ENCODE results near the gene NPB. TPM values are rescaled to one million over a fixed set of nuclear protein-coding genes. Genes with fewer than 3 reads are reported as not detected.

NPB gene
- under 1 TPM; 0.14 to 0.53 (median 0.29) TPM for total RNA-seq
- 0.32 TPM for polyA plus RNA-seq
- long read RNA-seq, donor 1 = 0 reads
- long read RNA-seq, donor 2 = 0 reads
- long read RNA-seq, donor 3 = 0 reads
- long read RNA-seq, donor 4 = 0 reads

- peak in 2 of 3 donors; percentile 75 to 81 for DNase-seq
- peak within 1 kb of the TSS; percentile 8 for H3K4me3 ChIP-seq (ENCODE audit: low read length)
Measured at GRCh38 chr17:81902023-81902652, at the start of gene NPB. Gene NPB, plus strand, starts transcription at chr17:81902238. Its CDS starts 40 bp downstream, at chr17:81902278.

GRCh38 chr17:81854974-81855774 lies 46.9 kb upstream of the NPB start:
- Histone ChIP-seq H3K4me1 (ENCODE audit: control insufficient read depth, insufficient read depth, low read length) (peaks cover 6% of the 10 kb centered on the region), H3K9me3 (ENCODE audit: control insufficient read depth, low read length) (no peaks in the 10 kb centered on the region), H3K27me3 (ENCODE audit: control insufficient read depth, insufficient read depth) (no peaks in the 10 kb centered on the region), H3K4me3 (ENCODE audit: low read length) (no peak overlapping the region), H3K27ac (ENCODE audit: low read length) (no peak overlapping the region)
- WGBS = 66% methylated on average over 29 of the region's 29 CpGs
- intact Hi-C loops (cut with DNase I) = no loop called here
- ATAC-seq (no peak), DNase-seq (no peak)

More at GRCh38 chr17:81902023-81902652, at the start of gene NPB:
- H3K9me3 ChIP-seq (ENCODE audit: control insufficient read depth, low read length) = no peaks in the 10 kb centered on the region
- 1% methylated on average over 79 of the region's 79 CpGs for WGBS
- ATAC-seq = peak; percentile 59 to 62
- intact Hi-C loops (cut with DNase I) = no loop called here
- H3K4me1 ChIP-seq (ENCODE audit: control insufficient read depth, insufficient read depth, low read length) = no peaks in the 10 kb centered on the region
- H3K27me3 ChIP-seq (ENCODE audit: control insufficient read depth, insufficient read depth) = no peaks in the 10 kb centered on the region
- no peak within 1 kb of the TSS for H3K27ac ChIP-seq (ENCODE audit: low read length)

GRCh38 chr17:81858170-81858966 lies 43.7 kb upstream of the NPB start:
- intact Hi-C loops (cut with DNase I) = no loop called here

GRCh38 chr17:81858967-81859905 lies 42.8 kb upstream of the NPB start:
- H3K4me3 ChIP-seq (ENCODE audit: low read length) = peak overlapping the region; percentile 92
- peaks cover 6% of the 10 kb centered on the region for H3K4me1 ChIP-seq (ENCODE audit: control insufficient read depth, insufficient read depth, low read length)
- no peaks in the 10 kb centered on the region for H3K27me3 ChIP-seq (ENCODE audit: control insufficient read depth, insufficient read depth)
- no peaks in the 10 kb centered on the region for H3K9me3 ChIP-seq (ENCODE audit: control insufficient read depth, low read length)
- peak overlapping the region; percentile 90 for H3K27ac ChIP-seq (ENCODE audit: low read length)
- intact Hi-C loops (cut with DNase I) = no loop called here
- 48% methylated on average over 23 of the region's 23 CpGs for WGBS
- peak in 1 of 3 donors; percentile 51 for DNase-seq
- ATAC-seq = no peak

More at GRCh38 chr17:81858170-81858966, 43.7 kb upstream of the NPB start:
- Histone ChIP-seq H3K27ac (ENCODE audit: low read length) (no peak overlapping the region), H3K4me3 (ENCODE audit: low read length) (no peak overlapping the region), H3K4me1 (ENCODE audit: control insufficient read depth, insufficient read depth, low read length) (peaks cover 6% of the 10 kb centered on the region), H3K9me3 (ENCODE audit: control insufficient read depth, low read length) (no peaks in the 10 kb centered on the region), H3K27me3 (ENCODE audit: control insufficient read depth, insufficient read depth) (no peaks in the 10 kb centered on the region)
- ATAC-seq (no peak), DNase-seq (peak in 1 of 3 donors; percentile 35)
- 87% methylated on average over 30 of the region's 30 CpGs for WGBS

GRCh38 chr17:81859906-81860755 lies 41.9 kb upstream of the NPB start, which contains the start of gene P4HB:
Gene P4HB, minus strand, starts transcription at chr17:81860535. Its CDS starts 64 bp downstream, at chr17:81860471.
- ATAC-seq (peak in 1 of 2 donors; percentile 0), DNase-seq (peak in 2 of 3 donors; percentile 35 to 99)
- no peaks in the 10 kb centered on the region for H3K9me3 ChIP-seq (ENCODE audit: control insufficient read depth, low read length)
- no peaks in the 10 kb centered on the region for H3K27me3 ChIP-seq (ENCODE audit: control insufficient read depth, insufficient read depth)
- peak within 1 kb of the TSS; percentile 92 for H3K4me3 ChIP-seq (ENCODE audit: low read length)
- WGBS = under 1% methylated on average over 95 of the region's 95 CpGs
- intact Hi-C loops (cut with DNase I) = no loop called here
- H3K27ac ChIP-seq (ENCODE audit: low read length) = peak within 1 kb of the TSS; percentile 90
- peaks cover 6% of the 10 kb centered on the region for H3K4me1 ChIP-seq (ENCODE audit: control insufficient read depth, insufficient read depth, low read length)

GRCh38 chr17:81860756-81861568 lies 41.1 kb upstream of the NPB start:
- under 1% methylated on average over 74 of the region's 74 CpGs for WGBS
- Histone ChIP-seq H3K27ac (ENCODE audit: low read length) (peak overlapping the region; percentile 83), H3K4me1 (ENCODE audit: control insufficient read depth, insufficient read depth, low read length) (peaks cover 6% of the 10 kb centered on the region), H3K9me3 (ENCODE audit: control insufficient read depth, low read length) (no peaks in the 10 kb centered on the region), H3K27me3 (ENCODE audit: control insufficient read depth, insufficient read depth) (no peaks in the 10 kb centered on the region), H3K4me3 (ENCODE audit: low read length) (peak overlapping the region; percentile 50)
- intact Hi-C loops (cut with DNase I) = no loop called here
- DNase-seq (peak; percentile 99 to 100 (median 100)), ATAC-seq (peak; percentile 95 to 98)

- intact Hi-C loops (cut with DNase I) = no loop called here
- 73% methylated on average over 6 of the region's 6 CpGs for WGBS
- ATAC-seq = no peak
- H3K27ac ChIP-seq (ENCODE audit: low read length) = no peak overlapping the region
- DNase-seq = peak in 1 of 3 donors; percentile 30
- H3K4me1 ChIP-seq (ENCODE audit: control insufficient read depth, insufficient read depth, low read length) = peaks cover 6% of the 10 kb centered on the region
- H3K4me3 ChIP-seq (ENCODE audit: low read length) = no peak overlapping the region
- no peaks in the 10 kb centered on the region for H3K27me3 ChIP-seq (ENCODE audit: control insufficient read depth, insufficient read depth)
- H3K9me3 ChIP-seq (ENCODE audit: control insufficient read depth, low read length) = no peaks in the 10 kb centered on the region
Measured at GRCh38 chr17:81863123-81863675, 38.8 kb upstream of the NPB start.

GRCh38 chr17:81863833-81864768 lies 37.9 kb upstream of the NPB start:
- WGBS = 78% methylated on average over 9 of the region's 9 CpGs
- intact Hi-C loops (cut with DNase I) = no loop called here
- Histone ChIP-seq H3K9me3 (ENCODE audit: control insufficient read depth, low read length) (no peaks in the 10 kb centered on the region), H3K4me1 (ENCODE audit: control insufficient read depth, insufficient read depth, low read length) (peaks cover 5% of the 10 kb centered on the region), H3K27me3 (ENCODE audit: control insufficient read depth, insufficient read depth) (no peaks in the 10 kb centered on the region), H3K27ac (ENCODE audit: low read length) (no peak overlapping the region), H3K4me3 (ENCODE audit: low read length) (no peak overlapping the region)
- ATAC-seq (no peak), DNase-seq (peak in 1 of 3 donors; percentile 49)

Measured in right cardiac atrium (tissue), 5 donors.